Cardiac muscle cell (in vitro differentiated cells and primary cell): ENCODE measurements around the gene MAP3K2. TPM values are rescaled to one million over a fixed set of nuclear protein-coding genes. Genes with fewer than 3 reads are reported as not detected.

ENCODE experiments used
- DNase-seq, 2 donors: peaks; one replicate each; pipeline versions ENCODE4 v3.0.0 to v3.0.0-alpha.2; 2010 to 2017; ENCODE audit warnings: low read depth in 1 of 2, low spot score in 1 of 2
- H3K27ac ChIP-seq: fragments of 200-600 bp; sonication (generic); 2 replicates; pipeline ENCODE4 v1.5.1; 2016
- H3K27me3 ChIP-seq: fragments of 200-600 bp; sonication (generic); 2 replicates; pipeline ENCODE4 v1.6.0; 2016; ENCODE audit warnings: control low read depth
- H3K36me3 ChIP-seq: fragments of 200-600 bp; sonication (generic); 2 replicates; pipeline ENCODE4 v1.5.1; 2016; ENCODE audit warnings: control low read depth
- H3K4me1 ChIP-seq: fragments of 200-600 bp; sonication (generic); 2 replicates; pipeline ENCODE4 v1.8.1; 2017; ENCODE audit warnings: low read depth, mild to moderate bottlenecking, mixed run types
- H3K4me3 ChIP-seq: fragments of 200-600 bp; sonication (generic); 2 replicates; pipeline ENCODE4 v1.5.1; 2016; ENCODE audit warnings: mild to moderate bottlenecking
- H3K9me3 ChIP-seq: fragments of 200-600 bp; sonication (generic); 2 replicates; pipeline ENCODE4 v1.5.1; 2017; ENCODE audit warnings: low read depth, mild to moderate bottlenecking, control low read depth
- polyA plus RNA-seq: library from polyadenylated mRNA; unstranded; fragments of >200 nt; fragmentation: Nextera tagmentation; extraction: Ambion mirVana; gene quantifications from 2 replicates; pipeline ENCODE4 v1.2.1, GENCODE V29; 2016
- total RNA-seq: library from RNA; depleted of rRNA; stranded (reverse); fragments of >200 nt; gene quantifications from 2 replicates; pipeline ENCODE4 v1.2.3, GENCODE V29; 2016
- TF ChIP-seq, protein P1 (sequence below): IDR thresholded peaks from 2 replicates; pipeline ENCODE4 v1.5.1; 2012; ENCODE audit warnings: low read depth, mild to moderate bottlenecking, low read length

MAP3K2 gene
- total and polyA plus RNA-seq, 2 experiments from 2014 or later, result 36.6 to 40.2 TPM

DNA sequence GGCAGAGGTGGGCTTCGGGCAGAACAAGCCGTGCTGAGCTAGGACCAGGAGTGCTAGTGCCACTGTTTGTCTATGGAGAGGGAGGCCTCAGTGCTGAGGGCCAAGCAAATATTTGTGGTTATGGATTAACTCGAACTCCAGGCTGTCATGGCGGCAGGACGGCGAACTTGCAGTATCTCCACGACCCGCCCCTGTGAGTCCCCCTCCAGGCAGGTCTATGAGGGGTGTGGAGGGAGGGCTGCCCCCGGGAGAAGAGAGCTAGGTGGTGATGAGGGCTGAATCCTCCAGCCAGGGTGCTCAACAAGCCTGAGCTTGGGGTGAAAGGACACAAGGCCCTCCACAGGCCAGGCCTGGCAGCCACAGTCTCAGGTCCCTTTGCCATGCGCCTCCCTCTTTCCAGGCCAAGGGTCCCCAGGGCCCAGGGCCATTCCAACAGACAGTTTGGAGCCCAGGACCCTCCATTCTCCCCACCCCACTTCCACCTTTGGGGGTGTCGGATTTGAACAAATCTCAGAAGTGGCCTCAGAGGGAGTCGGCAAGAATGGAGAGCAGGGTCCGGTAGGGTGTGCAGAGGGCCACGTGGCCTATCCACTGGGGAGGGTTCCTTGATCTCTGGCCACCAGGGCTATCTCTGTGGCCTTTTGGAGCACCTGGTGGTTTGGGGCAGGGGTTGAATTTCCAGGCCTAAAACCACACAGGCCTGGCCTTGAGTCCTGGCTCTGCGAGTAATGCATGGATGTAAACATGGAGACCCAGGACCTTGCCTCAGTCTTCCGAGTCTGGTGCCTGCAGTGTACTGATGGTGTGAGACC, 30.7 kb upstream of the MAP3K2 start, which contains the start of gene PROC:
PROC (plus strand) TSS at position 128 of the 812 bp plus-strand sequence. CDS start 1,516 bp downstream, outside the sequence.
- H3K36me3 ChIP-seq, result no peaks in the 10 kb centered on the region
- peaks cover 52% of the 10 kb centered on the region for H3K27me3 ChIP-seq
- no peak within 1 kb of the TSS for H3K27ac ChIP-seq
- TF ChIP-seq, protein P1, sequence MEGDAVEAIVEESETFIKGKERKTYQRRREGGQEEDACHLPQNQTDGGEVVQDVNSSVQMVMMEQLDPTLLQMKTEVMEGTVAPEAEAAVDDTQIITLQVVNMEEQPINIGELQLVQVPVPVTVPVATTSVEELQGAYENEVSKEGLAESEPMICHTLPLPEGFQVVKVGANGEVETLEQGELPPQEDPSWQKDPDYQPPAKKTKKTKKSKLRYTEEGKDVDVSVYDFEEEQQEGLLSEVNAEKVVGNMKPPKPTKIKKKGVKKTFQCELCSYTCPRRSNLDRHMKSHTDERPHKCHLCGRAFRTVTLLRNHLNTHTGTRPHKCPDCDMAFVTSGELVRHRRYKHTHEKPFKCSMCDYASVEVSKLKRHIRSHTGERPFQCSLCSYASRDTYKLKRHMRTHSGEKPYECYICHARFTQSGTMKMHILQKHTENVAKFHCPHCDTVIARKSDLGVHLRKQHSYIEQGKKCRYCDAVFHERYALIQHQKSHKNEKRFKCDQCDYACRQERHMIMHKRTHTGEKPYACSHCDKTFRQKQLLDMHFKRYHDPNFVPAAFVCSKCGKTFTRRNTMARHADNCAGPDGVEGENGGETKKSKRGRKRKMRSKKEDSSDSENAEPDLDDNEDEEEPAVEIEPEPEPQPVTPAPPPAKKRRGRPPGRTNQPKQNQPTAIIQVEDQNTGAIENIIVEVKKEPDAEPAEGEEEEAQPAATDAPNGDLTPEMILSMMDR, result no peak
- no peak for DNase-seq
- no peak within 1 kb of the TSS for H3K4me3 ChIP-seq
- H3K4me1 ChIP-seq, result peaks cover 8% of the 10 kb centered on the region
- no peaks in the 10 kb centered on the region for H3K9me3 ChIP-seq

DNA sequence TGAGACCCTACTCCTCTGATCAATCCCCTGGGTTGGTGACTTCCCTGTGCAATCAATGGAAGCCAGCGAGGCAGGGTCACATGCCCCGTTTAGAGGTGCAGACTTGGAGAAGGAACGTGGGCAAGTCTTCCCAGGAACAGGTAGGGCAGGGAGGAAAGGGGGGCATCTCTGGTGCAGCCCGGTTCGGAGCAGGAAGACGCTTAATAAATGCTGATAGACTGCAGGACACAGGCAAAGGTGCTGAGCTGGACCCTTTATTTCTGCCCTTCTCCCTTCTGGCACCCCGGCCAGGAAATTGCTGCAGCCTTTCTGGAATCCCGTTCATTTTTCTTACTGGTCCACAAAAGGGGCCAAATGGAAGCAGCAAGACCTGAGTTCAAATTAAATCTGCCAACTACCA, 29.6 kb upstream of the MAP3K2 start:
- H3K4me1 ChIP-seq, result peaks cover 8% of the 10 kb centered on the region
- H3K9me3 ChIP-seq, result no peaks in the 10 kb centered on the region
- peaks cover 41% of the 10 kb centered on the region for H3K27me3 ChIP-seq
- no peak for DNase-seq
- TF ChIP-seq, protein P1, result no peak
- no peak overlapping the region for H3K27ac ChIP-seq
- no peaks in the 10 kb centered on the region for H3K36me3 ChIP-seq
- H3K4me3 ChIP-seq, result no peak overlapping the region

DNA sequence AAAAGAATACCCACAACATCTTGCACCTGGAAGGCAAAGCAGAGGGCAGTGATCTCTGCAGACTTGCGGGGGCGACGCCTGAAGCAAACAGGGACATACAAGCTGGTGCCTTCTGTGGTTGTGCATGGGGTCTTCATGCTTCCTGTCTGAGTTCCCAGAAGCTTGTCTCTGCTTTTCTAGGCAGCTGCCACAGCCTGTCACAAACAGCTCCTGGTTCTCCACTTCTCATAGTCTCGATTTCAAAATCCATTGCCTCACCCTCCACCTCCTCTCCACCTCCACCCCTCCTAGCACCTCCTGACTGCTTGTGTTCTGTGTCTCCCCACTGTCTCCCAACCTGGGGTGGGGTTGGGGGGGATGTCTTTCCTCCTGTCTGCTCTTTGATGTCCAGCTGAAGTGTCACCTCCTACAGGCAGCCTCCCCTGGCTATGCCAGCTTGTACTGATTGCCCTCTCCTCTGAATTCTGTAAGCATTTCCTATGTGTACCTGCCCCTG, 28.8 kb upstream of the MAP3K2 start:
- Histone ChIP-seq H3K27me3 (peaks cover 33% of the 10 kb centered on the region), H3K9me3 (no peaks in the 10 kb centered on the region), H3K36me3 (no peaks in the 10 kb centered on the region), H3K27ac (no peak overlapping the region), H3K4me3 (peak overlapping the region; percentile 18), H3K4me1 (peaks cover 8% of the 10 kb centered on the region)
- no peak for DNase-seq
- TF ChIP-seq, protein P1, result no peak

DNA sequence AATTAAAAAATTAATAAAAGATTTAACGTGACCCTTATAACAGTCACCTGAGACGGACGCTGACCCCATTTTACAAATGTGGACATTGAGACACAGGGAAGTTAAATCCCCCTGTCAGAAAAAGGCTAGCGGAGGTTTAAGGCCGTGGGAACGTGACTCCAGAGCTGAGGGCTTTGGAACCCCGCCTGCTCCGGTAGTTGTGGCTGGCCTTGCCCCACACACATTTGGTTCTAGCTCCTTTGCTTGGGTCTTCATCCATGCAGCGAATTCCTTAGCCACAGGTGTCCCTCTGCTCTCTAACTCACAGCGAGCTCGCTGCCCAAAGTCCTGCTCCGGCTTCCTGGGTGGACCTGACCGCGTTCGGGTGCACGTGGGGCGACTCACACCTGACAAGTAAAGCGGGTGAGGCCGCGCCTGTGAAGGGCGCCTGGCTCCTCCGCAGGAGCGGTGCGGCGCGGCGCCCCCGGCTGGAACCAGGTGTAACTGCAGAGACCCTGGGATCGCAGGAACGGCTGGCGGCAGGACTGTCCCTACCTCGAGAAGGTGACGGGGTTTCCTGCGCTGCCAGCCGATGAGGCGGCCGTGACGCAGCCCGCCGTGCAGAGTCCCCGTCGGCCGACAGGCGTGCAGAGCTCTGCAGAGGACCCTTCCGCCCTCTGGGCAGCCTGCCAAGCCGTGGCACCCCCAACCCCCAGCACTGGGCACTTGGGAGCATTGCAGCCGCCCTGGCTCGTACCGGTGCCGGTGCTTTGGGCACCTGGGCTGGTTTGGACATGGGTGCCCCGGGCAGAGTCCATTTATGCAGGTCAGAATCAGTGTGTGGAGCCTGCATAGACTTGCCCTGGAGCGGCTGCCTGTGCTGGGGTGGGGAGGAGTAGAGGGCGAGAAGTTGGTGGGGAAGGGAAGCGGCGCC, 28.1 kb upstream of the MAP3K2 start:
- peak in 1 of 2 donors; percentile 84 for DNase-seq
- H3K4me3 ChIP-seq, result peak overlapping the region; percentile 18
- peaks cover 26% of the 10 kb centered on the region for H3K27me3 ChIP-seq
- TF ChIP-seq, protein P1, result peak; percentile 61
- H3K27ac ChIP-seq, result no peak overlapping the region
- peaks cover 8% of the 10 kb centered on the region for H3K4me1 ChIP-seq
- no peaks in the 10 kb centered on the region for H3K36me3 ChIP-seq
- no peaks in the 10 kb centered on the region for H3K9me3 ChIP-seq
